Measurements from ENCODE around the gene ATXN10. TPM values are rescaled to one million over a fixed set of nuclear protein-coding genes. Genes with fewer than 3 reads are reported as not detected.
"Not testable (repeated sequence)": the region's sequence is repeated elsewhere in the genome, so short reads cannot be mapped to it uniquely, and the experiment has no call there.

ATXN10 gene, protein sequence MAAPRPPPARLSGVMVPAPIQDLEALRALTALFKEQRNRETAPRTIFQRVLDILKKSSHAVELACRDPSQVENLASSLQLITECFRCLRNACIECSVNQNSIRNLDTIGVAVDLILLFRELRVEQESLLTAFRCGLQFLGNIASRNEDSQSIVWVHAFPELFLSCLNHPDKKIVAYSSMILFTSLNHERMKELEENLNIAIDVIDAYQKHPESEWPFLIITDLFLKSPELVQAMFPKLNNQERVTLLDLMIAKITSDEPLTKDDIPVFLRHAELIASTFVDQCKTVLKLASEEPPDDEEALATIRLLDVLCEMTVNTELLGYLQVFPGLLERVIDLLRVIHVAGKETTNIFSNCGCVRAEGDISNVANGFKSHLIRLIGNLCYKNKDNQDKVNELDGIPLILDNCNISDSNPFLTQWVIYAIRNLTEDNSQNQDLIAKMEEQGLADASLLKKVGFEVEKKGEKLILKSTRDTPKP
- 100 to 1,000 TPM; 122 to 169 (median 143) TPM for total RNA-seq
- polyA plus RNA-seq, result 100 to 1,000 TPM in 1 of 2 donors, 10 to 100 TPM in 1; 11.8 to 142 TPM
- long read RNA-seq, donor 1, transcript ATXN10-201 (12 exons, 3,329 nt), result major isoform, 129 of 141 reads
- long read RNA-seq, donor 1, partial matches to known transcripts, result 7 of 141 reads
- long read RNA-seq, donor 1, other reads (novel, unspliced or antisense), result 5 of 141 reads
- long read RNA-seq, donor 2, transcript ATXN10-201 (12 exons, 3,329 nt), result major isoform, 172 of 183 reads
- long read RNA-seq, donor 2, partial matches to known transcripts, result 6 of 183 reads
- long read RNA-seq, donor 2, other reads (novel, unspliced or antisense), result 5 of 183 reads
- long read RNA-seq, donor 3, transcript ATXN10-201 (12 exons, 3,329 nt), result major isoform, 364 of 395 reads
- long read RNA-seq, donor 3, partial matches to known transcripts, result 12 of 395 reads
- long read RNA-seq, donor 3, other reads (novel, unspliced or antisense), result 19 of 395 reads

DNA sequence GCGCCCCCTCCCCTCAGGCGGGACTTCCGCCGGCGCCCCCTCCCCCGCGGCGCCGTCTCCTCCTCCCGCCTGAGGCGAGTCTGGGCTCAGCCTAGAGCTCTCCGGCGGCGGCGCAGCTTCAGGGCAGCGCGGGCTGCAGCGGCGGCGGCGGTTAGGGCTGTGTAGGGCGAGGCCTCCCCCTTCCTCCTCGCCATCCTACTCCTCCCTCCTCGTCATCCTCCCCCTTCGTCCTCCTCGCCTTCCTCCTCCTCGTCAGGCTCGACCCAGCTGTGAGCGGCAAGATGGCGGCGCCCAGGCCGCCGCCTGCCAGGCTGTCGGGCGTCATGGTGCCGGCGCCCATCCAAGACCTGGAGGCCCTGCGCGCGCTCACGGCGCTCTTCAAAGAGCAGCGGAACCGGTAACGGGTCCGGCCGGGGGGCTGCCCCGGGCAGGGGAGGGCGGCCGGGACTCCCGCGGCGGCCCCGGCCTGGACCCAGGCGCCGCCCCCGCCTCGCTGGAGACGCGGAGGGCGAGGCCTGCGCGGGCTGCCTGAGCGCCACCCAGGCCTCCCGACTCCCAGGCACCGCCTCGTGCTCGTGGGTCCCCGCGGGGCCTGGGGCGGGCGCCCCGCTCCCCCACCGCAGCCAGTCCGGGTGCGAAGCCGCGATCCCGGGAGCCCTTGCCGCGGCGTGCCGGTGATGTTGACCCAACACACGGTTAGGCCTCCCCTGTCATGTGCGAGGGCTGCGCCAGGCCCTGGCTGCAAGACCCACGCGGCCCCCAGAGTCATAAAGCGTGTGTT, at the start of gene ATXN10:
TSS of gene ATXN10 (plus strand) at position 52 of the 781 bp plus-strand sequence. CDS start at position 282, 230 bp downstream.
- no peaks in the 10 kb centered on the region for H3K9me3 ChIP-seq
- no peak for TF ChIP-seq CTCF (IDR thresholded peaks at IDR 0.05)
- peaks cover 0 to 9% (median 0%) of the 10 kb centered on the region in 9 donors for H3K36me3 ChIP-seq
- 1% methylated on average over 78 to 89 of the region's 89 CpGs for WGBS, 2 donors
- peak within 1 kb of the TSS; percentile 38 to 94 (median 87) for H3K27ac ChIP-seq
- intact Hi-C loops (cut with DNase I), result no loop called here
- peak; percentile 87 to 95 (median 92) for ATAC-seq
- H3K27me3 ChIP-seq, result no peaks in the 10 kb centered on the region
- DNase-seq, result peak; percentile 62 to 75
- peak within 1 kb of the TSS; percentile 64 to 93 (median 85) for H3K4me3 ChIP-seq
- H3K4me1 ChIP-seq, result peaks cover 11 to 43% (median 28%) of the 10 kb centered on the region in 9 donors

- DNase-seq, result no peak
- no peak for TF ChIP-seq CTCF (IDR thresholded peaks at IDR 0.05)
- Histone ChIP-seq H3K27me3 (peaks cover 0 to 38% (median 4%) of the 10 kb centered on the region in 7 donors), H3K27ac (no peak overlapping the region), H3K36me3 (no peaks in the 10 kb centered on the region), H3K4me1 (no peaks in the 10 kb centered on the region), H3K4me3 (no peak overlapping the region), H3K9me3 (peaks cover 0 to 7% (median 0%) of the 10 kb centered on the region in 11 donors)
- ATAC-seq, result no peak
- intact Hi-C loops (cut with DNase I), result no loop called here
- WGBS, 2 donors, result 85 to 86% methylated on average over 11 of the region's 11 CpGs
Measured at GRCh38 chr22:45621836-45622600, 49.6 kb upstream of the ATXN10 start.

- H3K36me3 ChIP-seq; H3K4me3 ChIP-seq; H3K9me3 ChIP-seq; H3K4me1 ChIP-seq; DNase-seq; intact Hi-C loops (cut with DNase I); H3K27ac ChIP-seq; ATAC-seq: not testable (repeated sequence)
- H3K27me3 ChIP-seq, result peaks cover 0 to 48% (median 11%) of the 10 kb centered on the region in 7 donors
- WGBS, 2 donors, result 71 to 91% methylated on average over 3 of the region's 3 CpGs
Measured at GRCh38 chr22:45623464-45624145, 48.0 kb upstream of the ATXN10 start.
